GM12878 (cell line): ENCODE data around the gene IER5L.

Experiments used
- BHLHE40 ChIP-seq, 2 experiments: fragments of 450-650 bp in 1 of 2; IDR thresholded peaks; 2 replicates each; pipeline ENCODE4 v1.6.1; 2011 to 2017; ENCODE audit warnings: low read depth in 2 of 2, borderline replicate concordance in 1 of 2, improper control_type of control experiment in 1 of 2, low read length in 1 of 2, mild to moderate bottlenecking in 1 of 2
- CTCF ChIP-seq, 3 experiments: IDR thresholded peaks in 2 of 3; conservative IDR thresholded peaks in 1 of 3; 2 replicates each; pipeline ENCODE4 v1.5.1; 2011; ENCODE audit warnings: low read depth in 3 of 3, low read length in 3 of 3, mild to moderate bottlenecking in 3 of 3, control low read depth in 2 of 3, moderate library complexity in 2 of 3, inconsistent platforms in 1 of 3, mixed read lengths in 1 of 3; ENCODE audit not compliant: control insufficient read depth in 2 of 3, insufficient read depth in 1 of 3; ENCODE audit errors: extremely low read depth in 1 of 3
- E2F4 ChIP-seq: IDR thresholded peaks from 2 replicates; pipeline ENCODE4 v1.6.1; 2012; ENCODE audit warnings: low read depth, low read length, improper control_type of control experiment
- EZH2 ChIP-seq: IDR thresholded peaks from 2 replicates; pipeline ENCODE4 v1.6.1; 2012; ENCODE audit warnings: low read depth, mild to moderate bottlenecking, control low read depth, inconsistent platforms, low read length, borderline replicate concordance; ENCODE audit not compliant: control insufficient read depth
- MEF2A ChIP-seq: IDR thresholded peaks from 2 replicates; pipeline ENCODE4 v1.6.1; 2011; ENCODE audit warnings: low read depth, mild to moderate bottlenecking, low read length, moderate library complexity; ENCODE audit not compliant: insufficient read depth
- RAD21 ChIP-seq: IDR thresholded peaks from 2 replicates; pipeline ENCODE4 v1.6.1; 2011; ENCODE audit warnings: mild to moderate bottlenecking, low read depth, low read length, moderate library complexity; ENCODE audit not compliant: insufficient read depth
- RFX5 ChIP-seq: IDR thresholded peaks from 2 replicates; pipeline ENCODE4 v1.6.1; 2011; ENCODE audit warnings: low read depth, low read length, improper control_type of control experiment
- STAT1 ChIP-seq: fragments of 450-650 bp; conservative IDR thresholded peaks from 2 replicates; pipeline ENCODE4 v1.6.1; 2014; ENCODE audit warnings: antibody characterized with exemption, mild to moderate bottlenecking
- ZSCAN29 ChIP-seq: fragments of 450-650 bp; IDR thresholded peaks from 2 replicates; pipeline ENCODE4 v1.6.1; 2017; ENCODE audit warnings: mild to moderate bottlenecking, moderate library complexity
- TF ChIP-seq, protein P1 (sequence below): IDR thresholded peaks from 2 replicates; pipeline ENCODE4 v1.6.1; 2011; ENCODE audit warnings: low read depth, low read length, improper control_type of control experiment, borderline replicate concordance
- TF ChIP-seq, protein P2 (sequence below): fragments of 450-650 bp; IDR thresholded peaks from 2 replicates; pipeline ENCODE4 v1.6.1; 2018; ENCODE audit warnings: mild to moderate bottlenecking, low read depth, moderate library complexity; ENCODE audit not compliant: partially characterized antibody
- TF ChIP-seq, protein P3 (sequence below): fragments of 150-350 bp; IDR thresholded peaks from 2 replicates; pipeline ENCODE4 v1.6.1; 2016; ENCODE audit warnings: low read depth, low read length

GRCh38 chr9:129139233-129139992 lies 38.6 kb downstream of the IER5L start:
- TF ChIP-seq CTCF (IDR thresholded peaks at IDR 0.05 in 2 of 3, conservative IDR thresholded peaks at IDR 0.05 in 1 of 3; ENCODE audit: control insufficient read depth in 2 of 3, extremely low read depth in 1 of 3, insufficient read depth in 1 of 3, low read depth in 3 of 3, low read length in 3 of 3) (peak; percentile 78 to 91 (median 91)), ZSCAN29 (no peak), RAD21 (peak; percentile 99), MEF2A (no peak), E2F4 (no peak), STAT1 (no peak), EZH2 (no peak), RFX5 (no peak), BHLHE40 (IDR thresholded peaks at IDR 0.05; ENCODE audit: borderline replicate concordance in 1 of 2, low read depth in 2 of 2, low read length in 1 of 2) (peak in 1 of 2 experiments; percentile 35; a peak in 1 of 4 replicates)
- TF ChIP-seq, protein P1, sequence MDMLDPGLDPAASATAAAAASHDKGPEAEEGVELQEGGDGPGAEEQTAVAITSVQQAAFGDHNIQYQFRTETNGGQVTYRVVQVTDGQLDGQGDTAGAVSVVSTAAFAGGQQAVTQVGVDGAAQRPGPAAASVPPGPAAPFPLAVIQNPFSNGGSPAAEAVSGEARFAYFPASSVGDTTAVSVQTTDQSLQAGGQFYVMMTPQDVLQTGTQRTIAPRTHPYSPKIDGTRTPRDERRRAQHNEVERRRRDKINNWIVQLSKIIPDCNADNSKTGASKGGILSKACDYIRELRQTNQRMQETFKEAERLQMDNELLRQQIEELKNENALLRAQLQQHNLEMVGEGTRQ, result no peak
- TF ChIP-seq, protein P2, sequence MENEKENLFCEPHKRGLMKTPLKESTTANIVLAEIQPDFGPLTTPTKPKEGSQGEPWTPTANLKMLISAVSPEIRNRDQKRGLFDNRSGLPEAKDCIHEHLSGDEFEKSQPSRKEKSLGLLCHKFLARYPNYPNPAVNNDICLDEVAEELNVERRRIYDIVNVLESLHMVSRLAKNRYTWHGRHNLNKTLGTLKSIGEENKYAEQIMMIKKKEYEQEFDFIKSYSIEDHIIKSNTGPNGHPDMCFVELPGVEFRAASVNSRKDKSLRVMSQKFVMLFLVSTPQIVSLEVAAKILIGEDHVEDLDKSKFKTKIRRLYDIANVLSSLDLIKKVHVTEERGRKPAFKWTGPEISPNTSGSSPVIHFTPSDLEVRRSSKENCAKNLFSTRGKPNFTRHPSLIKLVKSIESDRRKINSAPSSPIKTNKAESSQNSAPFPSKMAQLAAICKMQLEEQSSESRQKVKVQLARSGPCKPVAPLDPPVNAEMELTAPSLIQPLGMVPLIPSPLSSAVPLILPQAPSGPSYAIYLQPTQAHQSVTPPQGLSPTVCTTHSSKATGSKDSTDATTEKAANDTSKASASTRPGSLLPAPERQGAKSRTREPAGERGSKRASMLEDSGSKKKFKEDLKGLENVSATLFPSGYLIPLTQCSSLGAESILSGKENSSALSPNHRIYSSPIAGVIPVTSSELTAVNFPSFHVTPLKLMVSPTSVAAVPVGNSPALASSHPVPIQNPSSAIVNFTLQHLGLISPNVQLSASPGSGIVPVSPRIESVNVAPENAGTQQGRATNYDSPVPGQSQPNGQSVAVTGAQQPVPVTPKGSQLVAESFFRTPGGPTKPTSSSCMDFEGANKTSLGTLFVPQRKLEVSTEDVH, result no peak
- TF ChIP-seq, protein P3, sequence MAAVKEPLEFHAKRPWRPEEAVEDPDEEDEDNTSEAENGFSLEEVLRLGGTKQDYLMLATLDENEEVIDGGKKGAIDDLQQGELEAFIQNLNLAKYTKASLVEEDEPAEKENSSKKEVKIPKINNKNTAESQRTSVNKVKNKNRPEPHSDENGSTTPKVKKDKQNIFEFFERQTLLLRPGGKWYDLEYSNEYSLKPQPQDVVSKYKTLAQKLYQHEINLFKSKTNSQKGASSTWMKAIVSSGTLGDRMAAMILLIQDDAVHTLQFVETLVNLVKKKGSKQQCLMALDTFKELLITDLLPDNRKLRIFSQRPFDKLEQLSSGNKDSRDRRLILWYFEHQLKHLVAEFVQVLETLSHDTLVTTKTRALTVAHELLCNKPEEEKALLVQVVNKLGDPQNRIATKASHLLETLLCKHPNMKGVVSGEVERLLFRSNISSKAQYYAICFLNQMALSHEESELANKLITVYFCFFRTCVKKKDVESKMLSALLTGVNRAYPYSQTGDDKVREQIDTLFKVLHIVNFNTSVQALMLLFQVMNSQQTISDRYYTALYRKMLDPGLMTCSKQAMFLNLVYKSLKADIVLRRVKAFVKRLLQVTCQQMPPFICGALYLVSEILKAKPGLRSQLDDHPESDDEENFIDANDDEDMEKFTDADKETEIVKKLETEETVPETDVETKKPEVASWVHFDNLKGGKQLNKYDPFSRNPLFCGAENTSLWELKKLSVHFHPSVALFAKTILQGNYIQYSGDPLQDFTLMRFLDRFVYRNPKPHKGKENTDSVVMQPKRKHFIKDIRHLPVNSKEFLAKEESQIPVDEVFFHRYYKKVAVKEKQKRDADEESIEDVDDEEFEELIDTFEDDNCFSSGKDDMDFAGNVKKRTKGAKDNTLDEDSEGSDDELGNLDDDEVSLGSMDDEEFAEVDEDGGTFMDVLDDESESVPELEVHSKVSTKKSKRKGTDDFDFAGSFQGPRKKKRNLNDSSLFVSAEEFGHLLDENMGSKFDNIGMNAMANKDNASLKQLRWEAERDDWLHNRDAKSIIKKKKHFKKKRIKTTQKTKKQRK, result no peak
